Glutamatergic neuron (in vitro differentiated cells): ENCODE data around the gene GRB10. TPM values are rescaled to one million over a fixed set of nuclear protein-coding genes. Genes with fewer than 3 reads are reported as not detected.

Source experiments
- DNase-seq: peaks from one replicate; pipeline ENCODE4 v3.0.0; 2022
- H3K27ac Mint-ChIP-seq: one replicate; pipeline ENCODE4 v1.8.0; 2020; ENCODE audit warnings: mild to moderate bottlenecking, mixed read lengths, inconsistent platforms; ENCODE audit not compliant: unreplicated experiment
- H3K27me3 Mint-ChIP-seq: one replicate; pipeline ENCODE4 v1.8.0; 2020; ENCODE audit warnings: mild to moderate bottlenecking, moderate library complexity, mixed read lengths, inconsistent platforms; ENCODE audit not compliant: unreplicated experiment
- H3K36me3 Mint-ChIP-seq: one replicate; pipeline ENCODE4 v1.8.0; 2020; ENCODE audit warnings: mild to moderate bottlenecking, mixed read lengths, inconsistent platforms; ENCODE audit not compliant: unreplicated experiment
- H3K4me1 Mint-ChIP-seq: one replicate; pipeline ENCODE4 v1.8.0; 2020; ENCODE audit warnings: mild to moderate bottlenecking, low read depth, mixed read lengths, inconsistent platforms; ENCODE audit not compliant: unreplicated experiment
- H3K4me3 Mint-ChIP-seq: one replicate; pipeline ENCODE4 v1.8.0; 2020; ENCODE audit warnings: mild to moderate bottlenecking, mixed read lengths, inconsistent platforms; ENCODE audit not compliant: unreplicated experiment
- H3K9me3 Mint-ChIP-seq: one replicate; pipeline ENCODE4 v1.8.0; 2020; ENCODE audit warnings: mild to moderate bottlenecking, moderate library complexity, mixed read lengths, inconsistent platforms; ENCODE audit not compliant: unreplicated experiment
- total RNA-seq: library from RNA; stranded (reverse); fragmentation: NEBNext Ultra II Directional; extraction: Animal tissue kit (Norgen Biotek cat#: 25700); gene quantifications from one replicate; pipeline ENCODE4 v1.2.1, GENCODE V29; 2021; ENCODE audit not compliant: unreplicated experiment
- TF ChIP-seq, protein P1 (sequence below): fragments of 200-600 bp; sonication (generic); IDR thresholded peaks from one replicate; pipeline ENCODE4 v1.5.0; 2021; ENCODE audit not compliant: partially characterized antibody, unreplicated experiment

The GRB10 gene
- total RNA-seq, 1 donor from 2014 or later, result 182 TPM

DNA sequence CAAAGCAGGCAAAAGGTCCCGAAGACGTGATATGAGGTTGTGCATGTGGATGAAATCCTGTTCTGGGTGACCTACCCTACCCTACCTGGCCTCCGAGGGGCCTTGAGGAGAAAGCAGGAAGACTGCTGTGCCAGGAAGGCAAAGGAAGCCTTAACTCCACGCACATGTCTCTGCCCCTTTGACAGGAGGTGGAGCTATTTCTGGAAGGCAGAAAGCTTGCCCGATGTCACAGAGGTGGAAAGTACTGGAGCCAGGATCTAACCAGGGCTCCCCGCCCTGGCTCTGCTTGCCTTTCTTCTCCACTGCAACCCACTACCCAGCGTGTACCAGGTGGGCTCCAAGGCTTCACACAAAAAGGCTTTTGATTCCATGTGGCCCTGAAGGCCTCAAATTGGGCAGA is 151.1 kb downstream of the GRB10 start:
- H3K27me3 Mint-ChIP-seq, result peaks cover 7% of the 10 kb centered on the region
- no peak overlapping the region for H3K4me3 Mint-ChIP-seq
- H3K9me3 Mint-ChIP-seq, result peaks cover 6% of the 10 kb centered on the region
- H3K36me3 Mint-ChIP-seq, result peaks cover 10% of the 10 kb centered on the region
- no peak overlapping the region for H3K27ac Mint-ChIP-seq
- no peak for DNase-seq
- TF ChIP-seq, protein P1, sequence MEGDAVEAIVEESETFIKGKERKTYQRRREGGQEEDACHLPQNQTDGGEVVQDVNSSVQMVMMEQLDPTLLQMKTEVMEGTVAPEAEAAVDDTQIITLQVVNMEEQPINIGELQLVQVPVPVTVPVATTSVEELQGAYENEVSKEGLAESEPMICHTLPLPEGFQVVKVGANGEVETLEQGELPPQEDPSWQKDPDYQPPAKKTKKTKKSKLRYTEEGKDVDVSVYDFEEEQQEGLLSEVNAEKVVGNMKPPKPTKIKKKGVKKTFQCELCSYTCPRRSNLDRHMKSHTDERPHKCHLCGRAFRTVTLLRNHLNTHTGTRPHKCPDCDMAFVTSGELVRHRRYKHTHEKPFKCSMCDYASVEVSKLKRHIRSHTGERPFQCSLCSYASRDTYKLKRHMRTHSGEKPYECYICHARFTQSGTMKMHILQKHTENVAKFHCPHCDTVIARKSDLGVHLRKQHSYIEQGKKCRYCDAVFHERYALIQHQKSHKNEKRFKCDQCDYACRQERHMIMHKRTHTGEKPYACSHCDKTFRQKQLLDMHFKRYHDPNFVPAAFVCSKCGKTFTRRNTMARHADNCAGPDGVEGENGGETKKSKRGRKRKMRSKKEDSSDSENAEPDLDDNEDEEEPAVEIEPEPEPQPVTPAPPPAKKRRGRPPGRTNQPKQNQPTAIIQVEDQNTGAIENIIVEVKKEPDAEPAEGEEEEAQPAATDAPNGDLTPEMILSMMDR, result no peak
- peaks cover 16% of the 10 kb centered on the region for H3K4me1 Mint-ChIP-seq

DNA sequence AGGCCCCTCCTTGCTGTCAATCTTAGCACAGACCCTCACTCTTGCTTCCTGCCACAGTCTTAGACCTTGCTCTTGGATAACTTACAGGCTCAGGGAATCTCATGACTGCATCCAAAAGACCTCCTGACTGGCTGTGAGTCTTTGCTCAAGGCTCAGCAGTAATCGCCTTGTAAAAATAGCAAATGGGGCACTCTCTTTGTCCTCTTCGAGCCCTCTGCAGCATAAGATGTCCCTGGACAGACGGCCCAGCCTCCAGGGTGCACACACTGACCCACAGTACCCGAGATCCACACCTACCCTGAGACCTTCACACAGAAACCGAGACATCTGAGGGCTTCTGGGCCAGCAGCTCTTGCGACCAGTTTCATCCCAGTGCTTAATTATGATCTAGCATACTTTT is 151.6 kb downstream of the GRB10 start:
- DNase-seq, result no peak
- Mint-ChIP-seq H3K4me1 (peaks cover 16% of the 10 kb centered on the region), H3K27me3 (peaks cover 7% of the 10 kb centered on the region), H3K4me3 (no peak overlapping the region), H3K9me3 (peaks cover 6% of the 10 kb centered on the region), H3K36me3 (peaks cover 4% of the 10 kb centered on the region), H3K27ac (no peak overlapping the region)
- TF ChIP-seq, protein P1, result no peak

DNA sequence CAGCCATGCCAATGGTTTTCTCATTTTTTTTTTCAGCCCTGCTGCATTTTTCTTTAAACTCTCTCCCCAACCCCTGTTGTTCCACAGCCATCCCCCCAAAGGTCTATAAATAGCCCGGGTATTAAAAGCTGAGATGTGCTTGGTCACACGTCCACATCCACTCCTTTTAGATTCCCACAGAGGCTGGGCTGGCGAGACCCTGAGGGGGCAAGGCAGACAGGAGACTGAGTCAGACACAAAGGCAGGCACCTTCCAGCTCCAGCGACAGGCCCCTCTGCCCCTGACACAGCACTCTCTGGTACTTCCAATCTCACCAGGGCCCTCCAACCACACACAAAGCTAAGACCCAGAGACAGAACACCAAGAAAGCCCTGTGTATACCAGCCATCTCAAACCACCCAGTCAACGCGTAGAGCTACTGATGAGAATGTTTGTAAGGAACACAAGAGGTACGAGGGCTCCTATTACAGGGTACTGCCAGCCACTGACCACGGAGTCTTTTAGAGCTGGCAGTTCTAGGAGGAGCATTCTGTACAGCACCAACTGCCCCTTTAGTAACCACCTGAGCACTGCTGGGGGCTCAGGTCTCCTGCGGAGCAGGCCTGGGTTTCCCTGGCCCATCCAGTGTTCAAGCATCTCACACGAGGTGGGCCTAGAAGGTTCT is 153.3 kb downstream of the GRB10 start:
- Mint-ChIP-seq H3K4me3 (no peak overlapping the region), H3K9me3 (peaks cover 4% of the 10 kb centered on the region), H3K4me1 (peaks cover 16% of the 10 kb centered on the region), H3K36me3 (no peaks in the 10 kb centered on the region), H3K27ac (no peak overlapping the region), H3K27me3 (peaks cover 4% of the 10 kb centered on the region)
- no peak for DNase-seq
- TF ChIP-seq, protein P1, result no peak

DNA sequence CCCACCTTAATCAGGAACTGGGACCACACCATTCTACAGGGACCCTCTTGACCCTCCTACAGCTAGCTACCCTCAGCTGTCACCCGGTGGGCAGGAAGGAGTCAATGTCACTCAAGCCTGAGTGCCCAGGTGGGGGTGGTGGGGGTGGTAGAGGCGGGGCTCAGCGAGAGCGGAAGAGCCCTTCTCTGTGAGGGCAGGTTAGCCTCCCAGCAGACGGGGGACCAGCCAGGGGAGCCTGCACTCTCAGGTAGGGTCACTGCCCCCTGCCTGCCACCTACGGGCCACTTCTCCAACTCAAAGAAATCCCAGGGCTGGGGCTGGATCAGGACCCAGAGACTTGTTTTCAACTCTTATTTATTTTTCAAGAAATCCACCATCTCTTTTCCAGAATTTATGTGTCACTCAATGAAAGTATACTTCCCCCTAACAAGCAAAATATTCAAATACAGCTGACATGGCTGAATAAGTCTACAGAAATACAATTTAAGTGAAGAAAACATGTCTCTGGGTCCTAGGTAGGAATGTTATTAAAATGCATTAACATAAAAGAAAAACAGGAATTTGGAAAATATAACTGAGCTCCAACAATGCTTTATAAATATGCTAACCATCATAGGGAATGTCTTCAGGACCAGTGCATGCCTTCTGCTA is 154.1 kb downstream of the GRB10 start:
- H3K27ac Mint-ChIP-seq, result no peak overlapping the region
- peaks cover 4% of the 10 kb centered on the region for H3K27me3 Mint-ChIP-seq
- no peak for DNase-seq
- TF ChIP-seq, protein P1, result no peak
- H3K9me3 Mint-ChIP-seq, result peaks cover 4% of the 10 kb centered on the region
- no peak overlapping the region for H3K4me3 Mint-ChIP-seq
- peaks cover 16% of the 10 kb centered on the region for H3K4me1 Mint-ChIP-seq
- no peaks in the 10 kb centered on the region for H3K36me3 Mint-ChIP-seq

DNA sequence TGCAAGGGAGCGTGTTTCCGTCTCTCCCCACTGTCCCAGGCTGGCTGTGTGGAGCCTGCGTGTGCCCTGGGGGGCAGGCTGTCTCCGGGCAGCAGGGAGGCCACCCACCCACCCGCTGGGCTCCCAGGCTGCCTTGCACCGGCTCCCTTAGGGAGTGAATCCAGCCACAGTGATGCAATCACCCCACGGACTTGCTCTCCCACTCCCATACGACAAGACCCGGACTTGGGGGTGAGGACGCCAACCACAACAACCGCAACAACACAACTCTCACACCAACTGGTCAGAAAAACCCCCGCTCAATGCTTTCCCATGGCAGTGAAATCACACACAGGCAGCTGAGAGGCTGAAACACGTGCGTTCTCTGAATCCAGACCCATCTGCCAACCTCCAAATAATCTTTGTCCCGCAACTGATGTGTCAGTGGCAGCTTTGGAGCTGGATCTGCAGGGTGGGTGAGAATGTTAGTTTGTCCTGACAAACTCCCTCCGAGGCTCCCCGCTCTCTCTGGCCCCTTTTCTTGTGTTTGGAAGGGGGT is 154.8 kb downstream of the GRB10 start:
- Mint-ChIP-seq H3K4me3 (peak overlapping the region; percentile 67), H3K27ac (peak overlapping the region; percentile 35), H3K9me3 (peaks cover 4% of the 10 kb centered on the region), H3K27me3 (peaks cover 4% of the 10 kb centered on the region), H3K36me3 (no peaks in the 10 kb centered on the region), H3K4me1 (peaks cover 16% of the 10 kb centered on the region)
- TF ChIP-seq, protein P1, result no peak
- DNase-seq, result no peak
